HEK293 (cell line): ENCODE data around the gene ZNF787.

Experiments
- CTCF ChIA-PET: fragments of 350-600 bp; formaldehyde crosslinking; extraction: SDS; loops from one replicate; lab custom pipeline; 2021; ENCODE audit warnings: antibody characterized with exemption; lab: Yijun Ruan, JAX
- POLR2A ChIA-PET: fragments of 300-600 bp; formaldehyde crosslinking; extraction: SDS; loops from one replicate; lab custom pipeline; 2020; ENCODE audit warnings: antibody characterized with exemption, inconsistent platforms; lab: Yijun Ruan, JAX
- H3K27ac ChIP-seq: fragments of 200-500 bp; sonication (Bioruptor generic); 2 replicates; pipeline ENCODE4 v1.5.1; 2014; ENCODE audit warnings: low read depth, low read length, control low read depth, inconsistent platforms; ENCODE audit errors: extremely low read depth
- H3K36me3 ChIP-seq, 2 experiments: fragments of 200-500 bp in 1 of 2; sonication (Bioruptor generic) in 1 of 2; 1 replicate in 1 of 2; 2 replicates in 1 of 2; pipeline ENCODE4 v1.5.1; 2014 to 2017; ENCODE audit warnings: inconsistent platforms in 2 of 2, low read length in 2 of 2; ENCODE audit not compliant: control insufficient read depth in 2 of 2, insufficient read depth in 1 of 2
- H3K4me1 ChIP-seq: fragments of 200-500 bp; sonication (Bioruptor generic); 2 replicates; pipeline ENCODE4 v1.5.1; 2014; ENCODE audit warnings: mild to moderate bottlenecking, low read length, inconsistent platforms; ENCODE audit not compliant: control insufficient read depth, insufficient read depth
- H3K4me3 ChIP-seq: 2 replicates; pipeline ENCODE4 v1.5.1; 2011; ENCODE audit warnings: low read depth, mild to moderate bottlenecking, control low read depth, low read length, moderate library complexity
- H3K9me3 ChIP-seq: fragments of 200-500 bp; sonication (Bioruptor generic); 2 replicates; pipeline ENCODE4 v1.5.1; 2014; ENCODE audit warnings: low read depth, low read length, inconsistent platforms; ENCODE audit not compliant: control insufficient read depth, insufficient read depth
- EGR2 ChIP-seq: fragments of 450-650 bp; formaldehyde crosslinking; IDR thresholded peaks from 2 replicates; pipeline ENCODE4 v1.5.1; 2016; ENCODE audit warnings: low read depth, missing biosample characterization, missing genetic modification characterization
- GLIS1 ChIP-seq: fragments of 450-650 bp; formaldehyde crosslinking; IDR thresholded peaks from 2 replicates; pipeline ENCODE4 v1.5.1; 2016; ENCODE audit warnings: missing biosample characterization, missing genetic modification characterization
- PRDM10 ChIP-seq: fragments of 450-650 bp; formaldehyde crosslinking; IDR thresholded peaks from 2 replicates; pipeline ENCODE4 v1.5.1; 2016; ENCODE audit warnings: missing biosample characterization, missing genetic modification characterization
- SETDB1 ChIP-seq: IDR thresholded peaks from one replicate; pipeline ENCODE4 v1.6.1; 2017; ENCODE audit warnings: mild to moderate bottlenecking, low read length, moderate library complexity, mixed read lengths; ENCODE audit not compliant: insufficient read length
- ZEB2 ChIP-seq: fragments of 450-650 bp; formaldehyde crosslinking; IDR thresholded peaks from 2 replicates; pipeline ENCODE4 v1.5.1; 2016; ENCODE audit warnings: missing biosample characterization, missing genetic modification characterization
- ZFP37 ChIP-seq: fragments of 450-650 bp; formaldehyde crosslinking; IDR thresholded peaks from 2 replicates; pipeline ENCODE4 v1.5.1; 2016; ENCODE audit warnings: missing biosample characterization, missing genetic modification characterization
- ZNF114 ChIP-seq: fragments of 450-650 bp; formaldehyde crosslinking; IDR thresholded peaks from 2 replicates; pipeline ENCODE4 v1.5.0; 2017; ENCODE audit warnings: missing biosample characterization, missing genetic modification characterization
- ZNF133 ChIP-seq: fragments of 450-650 bp; formaldehyde crosslinking; IDR thresholded peaks from 2 replicates; pipeline ENCODE4 v1.5.1; 2016; ENCODE audit warnings: missing biosample characterization, missing genetic modification characterization
- ZNF146 ChIP-seq: fragments of 450-650 bp; formaldehyde crosslinking; IDR thresholded peaks from 2 replicates; pipeline ENCODE4 v1.5.1; 2016; ENCODE audit warnings: missing biosample characterization, missing genetic modification characterization
- ZNF2 ChIP-seq: fragments of 450-650 bp; formaldehyde crosslinking; IDR thresholded peaks from 2 replicates; pipeline ENCODE4 v1.5.1; 2016; ENCODE audit warnings: missing biosample characterization, missing genetic modification characterization
- ZNF214 ChIP-seq: fragments of 450-650 bp; formaldehyde crosslinking; IDR thresholded peaks from 2 replicates; pipeline ENCODE4 v1.5.1; 2017; ENCODE audit warnings: missing biosample characterization, mild to moderate bottlenecking, missing genetic modification characterization, borderline replicate concordance
- ZNF223 ChIP-seq: fragments of 450-650 bp; formaldehyde crosslinking; IDR thresholded peaks from 2 replicates; pipeline ENCODE4 v1.5.1; 2016; ENCODE audit warnings: missing biosample characterization, missing genetic modification characterization
- ZNF280C ChIP-seq: fragments of 450-650 bp; formaldehyde crosslinking; IDR thresholded peaks from 2 replicates; pipeline ENCODE4 v1.5.1; 2016; ENCODE audit warnings: missing biosample characterization, missing genetic modification characterization
- ZNF324 ChIP-seq: fragments of 450-650 bp; formaldehyde crosslinking; IDR thresholded peaks from 2 replicates; pipeline ENCODE4 v1.5.1; 2016; ENCODE audit warnings: missing biosample characterization, missing genetic modification characterization
- ZNF37A ChIP-seq: fragments of 450-650 bp; IDR thresholded peaks from 2 replicates; pipeline ENCODE4 v1.5.1; 2018; ENCODE audit warnings: missing biosample characterization, missing genetic modification characterization
- ZNF433 ChIP-seq: fragments of 450-650 bp; formaldehyde crosslinking; IDR thresholded peaks from 2 replicates; pipeline ENCODE4 v1.5.1; 2016; ENCODE audit warnings: missing biosample characterization, missing genetic modification characterization, low read depth
- ZSCAN16 ChIP-seq: fragments of 450-650 bp; formaldehyde crosslinking; IDR thresholded peaks from 2 replicates; pipeline ENCODE4 v1.5.1; 2016; ENCODE audit warnings: missing biosample characterization, missing genetic modification characterization
- TF ChIP-seq, protein P1 (sequence below): fragments of 450-650 bp; formaldehyde crosslinking; IDR thresholded peaks from 2 replicates; pipeline ENCODE4 v1.5.1; 2016; ENCODE audit warnings: missing biosample characterization, missing genetic modification characterization
- TF ChIP-seq, protein P2 (sequence below): fragments of 450-650 bp; formaldehyde crosslinking; IDR thresholded peaks from 2 replicates; pipeline ENCODE4 v1.5.1; 2016; ENCODE audit warnings: missing biosample characterization, missing genetic modification characterization, low read depth

Gene ZNF787

DNA sequence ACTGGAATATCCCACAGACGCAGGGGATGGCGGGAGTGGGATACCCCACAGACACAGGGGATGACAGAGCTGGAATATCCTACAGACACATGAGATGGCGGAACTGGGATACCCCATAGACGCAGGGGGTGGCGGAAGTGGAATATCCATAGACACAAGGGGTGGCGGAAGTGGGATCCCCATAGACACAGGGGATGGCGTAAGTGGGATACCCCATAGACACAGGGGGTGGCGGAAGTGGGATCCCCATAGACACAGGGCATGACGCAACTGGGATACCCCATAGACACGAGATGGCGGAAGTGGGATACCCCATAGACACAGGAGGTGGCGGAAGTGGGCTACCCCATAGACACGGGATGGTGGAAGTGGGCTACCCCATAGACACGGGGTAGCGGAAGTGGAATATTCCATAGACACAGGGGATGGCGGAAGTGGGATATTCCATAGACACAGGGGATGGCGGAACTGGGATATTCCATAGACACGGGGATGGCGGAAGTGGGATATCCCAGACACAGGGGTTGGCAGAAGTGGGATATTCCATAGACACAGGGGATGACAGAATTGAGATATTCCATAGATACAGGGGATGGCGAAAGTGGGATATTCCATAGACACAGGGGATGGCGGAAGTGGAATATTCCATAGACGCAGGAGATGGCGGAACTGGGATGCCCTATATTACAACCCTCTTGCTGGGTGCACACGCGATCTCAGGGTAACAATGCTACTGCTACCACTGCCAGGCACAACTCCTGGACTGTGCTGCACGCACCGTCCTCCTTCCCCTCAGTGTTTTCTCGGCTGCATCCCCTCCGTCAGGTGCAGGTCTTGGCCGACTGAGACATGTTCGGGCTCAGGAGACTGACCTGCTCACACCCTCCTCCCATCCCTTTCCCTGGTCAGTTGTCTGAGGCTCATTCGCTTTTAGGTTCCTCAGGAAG lies 28.1 kb downstream of the ZNF787 start:
- H3K4me3 ChIP-seq, result no peak overlapping the region
- TF ChIP-seq ZNF214 (tag by site-specific recombination), result no peak
- no peak for TF ChIP-seq ZNF433 (tag by site-specific recombination)
- no peak for TF ChIP-seq ZNF223 (tag by site-specific recombination)
- TF ChIP-seq, protein P1, sequence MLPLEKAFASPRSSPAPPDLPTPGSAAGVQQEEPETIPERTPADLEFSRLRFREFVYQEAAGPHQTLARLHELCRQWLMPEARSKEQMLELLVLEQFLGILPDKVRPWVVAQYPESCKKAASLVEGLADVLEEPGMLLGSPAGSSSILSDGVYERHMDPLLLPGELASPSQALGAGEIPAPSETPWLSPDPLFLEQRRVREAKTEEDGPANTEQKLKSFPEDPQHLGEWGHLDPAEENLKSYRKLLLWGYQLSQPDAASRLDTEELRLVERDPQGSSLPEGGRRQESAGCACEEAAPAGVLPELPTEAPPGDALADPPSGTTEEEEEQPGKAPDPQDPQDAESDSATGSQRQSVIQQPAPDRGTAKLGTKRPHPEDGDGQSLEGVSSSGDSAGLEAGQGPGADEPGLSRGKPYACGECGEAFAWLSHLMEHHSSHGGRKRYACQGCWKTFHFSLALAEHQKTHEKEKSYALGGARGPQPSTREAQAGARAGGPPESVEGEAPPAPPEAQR (tag by site-specific recombination), result no peak
- TF ChIP-seq SETDB1, result peak; percentile 68
- peak; percentile 45; the same call in 1 of the 2 replicates for TF ChIP-seq PRDM10 (tag by site-specific recombination)
- no peak for TF ChIP-seq ZNF133 (tag by site-specific recombination)
- TF ChIP-seq ZEB2 (tag by site-specific recombination), result no peak
- TF ChIP-seq, protein P2, sequence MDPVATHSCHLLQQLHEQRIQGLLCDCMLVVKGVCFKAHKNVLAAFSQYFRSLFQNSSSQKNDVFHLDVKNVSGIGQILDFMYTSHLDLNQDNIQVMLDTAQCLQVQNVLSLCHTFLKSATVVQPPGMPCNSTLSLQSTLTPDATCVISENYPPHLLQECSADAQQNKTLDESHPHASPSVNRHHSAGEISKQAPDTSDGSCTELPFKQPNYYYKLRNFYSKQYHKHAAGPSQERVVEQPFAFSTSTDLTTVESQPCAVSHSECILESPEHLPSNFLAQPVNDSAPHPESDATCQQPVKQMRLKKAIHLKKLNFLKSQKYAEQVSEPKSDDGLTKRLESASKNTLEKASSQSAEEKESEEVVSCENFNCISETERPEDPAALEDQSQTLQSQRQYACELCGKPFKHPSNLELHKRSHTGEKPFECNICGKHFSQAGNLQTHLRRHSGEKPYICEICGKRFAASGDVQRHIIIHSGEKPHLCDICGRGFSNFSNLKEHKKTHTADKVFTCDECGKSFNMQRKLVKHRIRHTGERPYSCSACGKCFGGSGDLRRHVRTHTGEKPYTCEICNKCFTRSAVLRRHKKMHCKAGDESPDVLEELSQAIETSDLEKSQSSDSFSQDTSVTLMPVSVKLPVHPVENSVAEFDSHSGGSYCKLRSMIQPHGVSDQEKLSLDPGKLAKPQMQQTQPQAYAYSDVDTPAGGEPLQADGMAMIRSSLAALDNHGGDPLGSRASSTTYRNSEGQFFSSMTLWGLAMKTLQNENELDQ (tag by site-specific recombination), result no peak
- no peak for TF ChIP-seq ZNF324 (tag by site-specific recombination)
- TF ChIP-seq, all 188 proteins: peak for 2
- ChIA-PET CTCF (no interaction called here), POLR2A (no interaction called here)
- H3K9me3 ChIP-seq, result no peaks in the 10 kb centered on the region
- H3K4me1 ChIP-seq, result peaks cover 5% of the 10 kb centered on the region
- peaks cover 8 to 43% of the 10 kb centered on the region in 2 experiments; a peak in 2 of 3 replicates for H3K36me3 ChIP-seq
- no peak overlapping the region for H3K27ac ChIP-seq

GRCh38 chr19:56091751-56092546 lies 29.1 kb downstream of the ZNF787 start:
- Histone ChIP-seq H3K4me3 (no peak overlapping the region), H3K9me3 (no peaks in the 10 kb centered on the region), H3K27ac (no peak overlapping the region), H3K36me3 (peaks cover 8 to 38% of the 10 kb centered on the region in 2 experiments; a peak in 2 of 3 replicates)
- ChIA-PET POLR2A (no interaction called here), CTCF (interaction anchor here (1.0 to 3.4 kb wide), 4 partner anchors 10 to 16 kb away, joined by 3 to 17 read pairs (median 4); no protein-coding TSS in a partner anchor)
- TF ChIP-seq ZNF280C (no peak), EGR2 (tag by site-specific recombination) (no peak), ZSCAN16 (tag by site-specific recombination) (no peak), ZNF37A (no peak), ZNF2 (no peak), ZNF146 (tag by site-specific recombination) (no peak), ZFP37 (tag by site-specific recombination) (no peak), GLIS1 (tag by site-specific recombination) (no peak), ZNF114 (tag by site-specific recombination) (no peak)
- TF ChIP-seq, all 188 proteins: peak for 0
- peaks cover 5% of the 10 kb centered on the region for H3K4me1 ChIP-seq
